HEK293 (cell line): ENCODE measurements around the gene USP21.

ENCODE experiments used
- CTCF ChIP-seq: fragments of 450-650 bp; formaldehyde crosslinking; IDR thresholded peaks from 2 replicates; pipeline ENCODE4 v1.5.1; 2016; ENCODE audit warnings: missing biosample characterization, missing genetic modification characterization
- HIC1 ChIP-seq: fragments of 450-650 bp; formaldehyde crosslinking; IDR thresholded peaks from 2 replicates; pipeline ENCODE4 v1.5.1; 2016; ENCODE audit warnings: missing biosample characterization, missing genetic modification characterization
- OVOL3 ChIP-seq: fragments of 450-650 bp; formaldehyde crosslinking; IDR thresholded peaks from 2 replicates; pipeline ENCODE4 v1.5.1; 2016; ENCODE audit warnings: missing biosample characterization, missing genetic modification characterization
- PRDM4 ChIP-seq: fragments of 450-650 bp; formaldehyde crosslinking; IDR thresholded peaks from 2 replicates; pipeline ENCODE4 v1.5.1; 2017; ENCODE audit warnings: missing biosample characterization, missing genetic modification characterization
- SCRT2 ChIP-seq: fragments of 450-650 bp; formaldehyde crosslinking; IDR thresholded peaks from 2 replicates; pipeline ENCODE4 v1.5.1; 2016; ENCODE audit warnings: missing biosample characterization, missing genetic modification characterization
- TRIM28 ChIP-seq: IDR thresholded peaks from 2 replicates; pipeline ENCODE4 v1.6.1; 2011; ENCODE audit warnings: low read length, control low read depth, borderline replicate concordance
- WT1 ChIP-seq: fragments of 450-650 bp; formaldehyde crosslinking; IDR thresholded peaks from 2 replicates; pipeline ENCODE4 v1.5.1; 2016; ENCODE audit warnings: missing biosample characterization, missing genetic modification characterization
- ZFHX2 ChIP-seq: fragments of 450-650 bp; formaldehyde crosslinking; conservative IDR thresholded peaks from 2 replicates; pipeline ENCODE4 v1.5.1; 2016; ENCODE audit warnings: missing biosample characterization, missing genetic modification characterization
- ZNF146 ChIP-seq: fragments of 450-650 bp; formaldehyde crosslinking; IDR thresholded peaks from 2 replicates; pipeline ENCODE4 v1.5.1; 2016; ENCODE audit warnings: missing biosample characterization, missing genetic modification characterization
- ZNF19 ChIP-seq: fragments of 450-650 bp; formaldehyde crosslinking; IDR thresholded peaks from 2 replicates; pipeline ENCODE4; 2016; ENCODE audit warnings: missing biosample characterization, missing genetic modification characterization, low read depth
- ZNF2 ChIP-seq: fragments of 450-650 bp; formaldehyde crosslinking; IDR thresholded peaks from 2 replicates; pipeline ENCODE4 v1.5.1; 2016; ENCODE audit warnings: missing biosample characterization, missing genetic modification characterization
- ZNF292 ChIP-seq: fragments of 450-650 bp; formaldehyde crosslinking; IDR thresholded peaks from 2 replicates; pipeline ENCODE4 v1.5.1; 2016; ENCODE audit warnings: low read depth, missing biosample characterization, missing genetic modification characterization, borderline replicate concordance
- ZNF302 ChIP-seq: fragments of 450-650 bp; formaldehyde crosslinking; IDR thresholded peaks from 2 replicates; pipeline ENCODE4 v1.5.1; 2016; ENCODE audit warnings: missing biosample characterization, missing genetic modification characterization, low read depth
- ZNF350 ChIP-seq: fragments of 450-650 bp; formaldehyde crosslinking; IDR thresholded peaks from 2 replicates; pipeline ENCODE4 v1.5.0; 2017; ENCODE audit warnings: missing biosample characterization, mild to moderate bottlenecking, missing genetic modification characterization
- ZNF354C ChIP-seq: fragments of 450-650 bp; formaldehyde crosslinking; IDR thresholded peaks from 2 replicates; pipeline ENCODE4 v1.5.1; 2016; ENCODE audit warnings: missing biosample characterization, missing genetic modification characterization, low read depth, borderline replicate concordance
- ZNF473 ChIP-seq: fragments of 450-650 bp; formaldehyde crosslinking; IDR thresholded peaks from 2 replicates; pipeline ENCODE4 v1.5.1; 2017; ENCODE audit warnings: missing biosample characterization, missing genetic modification characterization
- ZNF48 ChIP-seq: fragments of 450-650 bp; formaldehyde crosslinking; IDR thresholded peaks from 2 replicates; pipeline ENCODE4 v1.5.1; 2016; ENCODE audit warnings: missing biosample characterization, missing genetic modification characterization
- ZNF514 ChIP-seq: fragments of 450-650 bp; formaldehyde crosslinking; IDR thresholded peaks from 2 replicates; pipeline ENCODE4 v1.5.1; 2016; ENCODE audit warnings: missing biosample characterization, missing genetic modification characterization
- ZNF521 ChIP-seq: fragments of 450-650 bp; formaldehyde crosslinking; IDR thresholded peaks from 2 replicates; pipeline ENCODE4 v1.5.1; 2017; ENCODE audit warnings: missing biosample characterization, mild to moderate bottlenecking, missing genetic modification characterization
- ZNF529 ChIP-seq: fragments of 450-650 bp; formaldehyde crosslinking; IDR thresholded peaks from 2 replicates; pipeline ENCODE4 v1.5.1; 2017; ENCODE audit warnings: missing genetic modification characterization, missing biosample characterization; ENCODE audit not compliant: insufficient replicate concordance
- ZNF530 ChIP-seq: fragments of 450-650 bp; formaldehyde crosslinking; IDR thresholded peaks from 2 replicates; pipeline ENCODE4 v1.5.1; 2016; ENCODE audit warnings: low read depth, missing biosample characterization, missing genetic modification characterization
- ZNF596 ChIP-seq: fragments of 450-650 bp; IDR thresholded peaks from 2 replicates; pipeline ENCODE4 v1.5.0; 2018; ENCODE audit warnings: missing biosample characterization, mild to moderate bottlenecking, missing genetic modification characterization, moderate library complexity
- ZNF658 ChIP-seq: fragments of 450-650 bp; formaldehyde crosslinking; IDR thresholded peaks from 2 replicates; pipeline ENCODE4; 2016; ENCODE audit warnings: missing biosample characterization, missing genetic modification characterization
- ZNF670 ChIP-seq: fragments of 450-650 bp; formaldehyde crosslinking; IDR thresholded peaks from 2 replicates; pipeline ENCODE4 v1.5.1; 2016; ENCODE audit warnings: missing biosample characterization, missing genetic modification characterization, low read depth
- ZNF768 ChIP-seq: fragments of 450-650 bp; formaldehyde crosslinking; IDR thresholded peaks from 2 replicates; pipeline ENCODE4 v1.5.1; 2018; ENCODE audit warnings: missing biosample characterization, mild to moderate bottlenecking, missing genetic modification characterization
- ZNF776 ChIP-seq: fragments of 450-650 bp; formaldehyde crosslinking; IDR thresholded peaks from 2 replicates; pipeline ENCODE4 v1.5.0; 2017; ENCODE audit warnings: missing biosample characterization, missing genetic modification characterization, borderline replicate concordance
- ZNF830 ChIP-seq: fragments of 450-650 bp; IDR thresholded peaks from 2 replicates; pipeline ENCODE4 v1.5.0; 2018; ENCODE audit warnings: missing biosample characterization, missing genetic modification characterization, low read depth, mild to moderate bottlenecking, moderate library complexity
- ZNF843 ChIP-seq: fragments of 450-650 bp; formaldehyde crosslinking; IDR thresholded peaks from 2 replicates; pipeline ENCODE4 v1.5.1; 2016; ENCODE audit warnings: missing biosample characterization, missing genetic modification characterization
- ZSCAN16 ChIP-seq: fragments of 450-650 bp; formaldehyde crosslinking; IDR thresholded peaks from 2 replicates; pipeline ENCODE4 v1.5.1; 2016; ENCODE audit warnings: missing biosample characterization, missing genetic modification characterization
- ZSCAN5A ChIP-seq: fragments of 450-650 bp; formaldehyde crosslinking; IDR thresholded peaks from 2 replicates; pipeline ENCODE4 v1.5.1; 2016; ENCODE audit warnings: missing biosample characterization, missing genetic modification characterization
- TF ChIP-seq, protein P1 (sequence below): fragments of 450-650 bp; formaldehyde crosslinking; optimal IDR thresholded peaks from 2 replicates; pipeline ENCODE3; 2016; ENCODE audit warnings: missing biosample characterization, mild to moderate bottlenecking, missing genetic modification characterization

Gene USP21

GRCh38 chr1:161165742-161166668, 6.7 kb downstream of the USP21 start, which contains the start of gene PPOX (continued):
- TF ChIP-seq WT1 (tag by site-specific recombination) (peak; percentile 65), ZNF529 (no peak), ZNF350 (no peak), ZNF596 (tag by site-specific recombination) (no peak), ZNF514 (tag by site-specific recombination) (no peak), ZNF302 (tag by site-specific recombination) (no peak), ZSCAN5A (no peak), ZNF776 (tag by site-specific recombination) (no peak), TRIM28 (peak; percentile 65; the same call in 1 of the 2 replicates), PRDM4 (tag by site-specific recombination) (0 out of 2 replicates have a peak, but pooled peaks have one; percentile 4), ZSCAN16 (tag by site-specific recombination) (no peak), ZNF658 (tag by site-specific recombination) (no peak), SCRT2 (tag by site-specific recombination) (peak; percentile 99), ZNF146 (tag by site-specific recombination) (no peak), ZNF292 (tag by site-specific recombination) (no peak), ZFHX2 (peak; percentile 86), OVOL3 (tag by site-specific recombination) (no peak; the same call in 1 of the 2 replicates), ZNF843 (tag by site-specific recombination) (no peak; the same call in 1 of the 2 replicates), ZNF670 (tag by site-specific recombination) (no peak), ZNF768 (no peak), ZNF48 (tag by site-specific recombination) (no peak), ZNF530 (no peak), ZNF830 (no peak), ZNF2 (tag by site-specific recombination) (no peak; the same call in none of the 2 replicates), ZNF19 (tag by site-specific recombination) (no peak), ZNF354C (tag by site-specific recombination) (no peak), CTCF (tag by site-specific recombination) (peak; percentile 70), ZNF473 (tag by site-specific recombination) (no peak), HIC1 (tag by site-specific recombination) (peak; percentile 59; the same call in 1 of the 2 replicates), ZNF521 (tag by site-specific recombination) (no peak)
- TF ChIP-seq, protein P1, sequence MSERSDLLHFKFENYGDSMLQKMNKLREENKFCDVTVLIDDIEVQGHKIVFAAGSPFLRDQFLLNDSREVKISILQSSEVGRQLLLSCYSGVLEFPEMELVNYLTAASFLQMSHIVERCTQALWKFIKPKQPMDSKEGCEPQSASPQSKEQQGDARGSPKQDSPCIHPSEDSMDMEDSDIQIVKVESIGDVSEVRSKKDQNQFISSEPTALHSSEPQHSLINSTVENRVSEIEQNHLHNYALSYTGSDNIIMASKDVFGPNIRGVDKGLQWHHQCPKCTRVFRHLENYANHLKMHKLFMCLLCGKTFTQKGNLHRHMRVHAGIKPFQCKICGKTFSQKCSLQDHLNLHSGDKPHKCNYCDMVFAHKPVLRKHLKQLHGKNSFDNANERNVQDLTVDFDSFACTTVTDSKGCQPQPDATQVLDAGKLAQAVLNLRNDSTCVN (tag by site-specific recombination), result peak; percentile 72
